ENCODE results near the gene CPLX4.

The CPLX4 gene

DNA sequence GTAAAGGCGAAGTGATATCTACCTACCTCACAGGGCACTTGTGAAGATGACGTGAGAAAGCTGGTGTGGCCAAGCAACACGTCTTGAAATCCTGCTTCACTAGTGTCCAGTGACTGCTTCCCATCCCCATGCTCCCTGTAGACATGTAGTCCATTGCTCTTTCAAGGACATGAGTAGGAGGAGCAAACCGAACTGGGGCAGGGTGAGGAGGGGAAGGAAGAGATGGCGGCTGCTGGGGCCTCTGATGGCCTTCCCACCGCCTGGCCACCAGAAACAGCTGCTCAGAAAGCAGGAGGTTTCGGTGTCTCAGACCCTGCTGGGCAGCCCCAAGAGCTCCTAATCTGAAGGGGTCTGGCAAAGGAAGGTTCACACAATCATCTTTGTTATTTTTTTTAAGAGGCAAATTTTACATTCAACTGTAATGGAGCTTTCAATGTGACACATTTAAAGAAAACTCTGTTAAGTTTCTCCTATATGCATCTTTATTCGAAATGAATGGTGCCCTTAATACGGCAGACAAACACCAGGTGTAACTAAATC is 14.7 kb downstream of the CPLX4 start:
- TF ChIP-seq ZNF596 (tag by site-specific recombination; IDR thresholded peaks at IDR 0.05), result no peak
- no peak for TF ChIP-seq SP2 (tag by site-specific recombination; IDR thresholded peaks at IDR 0.05)
- TF ChIP-seq OVOL3 (tag by site-specific recombination; IDR thresholded peaks at IDR 0.05), result no peak
- TF ChIP-seq YY2 (tag by site-specific recombination; IDR thresholded peaks at IDR 0.05), result no peak
- TF ChIP-seq, protein P1, sequence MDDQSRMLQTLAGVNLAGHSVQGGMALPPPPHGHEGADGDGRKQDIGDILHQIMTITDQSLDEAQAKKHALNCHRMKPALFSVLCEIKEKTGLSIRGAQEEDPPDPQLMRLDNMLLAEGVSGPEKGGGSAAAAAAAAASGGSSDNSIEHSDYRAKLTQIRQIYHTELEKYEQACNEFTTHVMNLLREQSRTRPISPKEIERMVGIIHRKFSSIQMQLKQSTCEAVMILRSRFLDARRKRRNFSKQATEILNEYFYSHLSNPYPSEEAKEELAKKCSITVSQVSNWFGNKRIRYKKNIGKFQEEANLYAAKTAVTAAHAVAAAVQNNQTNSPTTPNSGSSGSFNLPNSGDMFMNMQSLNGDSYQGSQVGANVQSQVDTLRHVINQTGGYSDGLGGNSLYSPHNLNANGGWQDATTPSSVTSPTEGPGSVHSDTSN (CRISPR knock-in tag; IDR thresholded peaks at IDR 0.05), result no peak
- TF ChIP-seq, protein P2, sequence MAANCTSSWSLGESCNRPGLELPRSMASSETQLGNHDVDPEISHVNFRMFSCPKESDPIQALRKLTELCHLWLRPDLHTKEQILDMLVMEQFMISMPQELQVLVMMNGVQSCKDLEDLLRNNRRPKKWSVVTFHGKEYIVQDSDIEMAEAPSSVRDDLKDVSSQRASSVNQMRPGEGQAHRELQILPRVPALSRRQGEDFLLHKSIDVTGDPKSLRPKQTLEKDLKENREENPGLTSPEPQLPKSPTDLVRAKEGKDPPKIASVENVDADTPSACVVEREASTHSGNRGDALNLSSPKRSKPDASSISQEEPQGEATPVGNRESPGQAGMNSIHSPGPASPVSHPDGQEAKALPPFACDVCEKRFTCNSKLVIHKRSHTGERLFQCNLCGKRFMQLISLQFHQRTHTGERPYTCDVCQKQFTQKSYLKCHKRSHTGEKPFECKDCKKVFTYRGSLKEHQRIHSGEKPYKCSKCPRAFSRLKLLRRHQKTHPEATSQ (tag by site-specific recombination; IDR thresholded peaks at IDR 0.05), result no peak
- TF ChIP-seq GLIS2 (tag by site-specific recombination; IDR thresholded peaks at IDR 0.05), result no peak
- TF ChIP-seq ZNF830 (tag by site-specific recombination; IDR thresholded peaks at IDR 0.05; ENCODE audit: low read depth), result no peak
- TF ChIP-seq ZNF626 (tag by site-specific recombination; IDR thresholded peaks at IDR 0.05), result no peak
- no peak for TF ChIP-seq ZNF138 (tag by site-specific recombination; IDR thresholded peaks at IDR 0.05; ENCODE audit: borderline replicate concordance)
- TF ChIP-seq, protein P3, sequence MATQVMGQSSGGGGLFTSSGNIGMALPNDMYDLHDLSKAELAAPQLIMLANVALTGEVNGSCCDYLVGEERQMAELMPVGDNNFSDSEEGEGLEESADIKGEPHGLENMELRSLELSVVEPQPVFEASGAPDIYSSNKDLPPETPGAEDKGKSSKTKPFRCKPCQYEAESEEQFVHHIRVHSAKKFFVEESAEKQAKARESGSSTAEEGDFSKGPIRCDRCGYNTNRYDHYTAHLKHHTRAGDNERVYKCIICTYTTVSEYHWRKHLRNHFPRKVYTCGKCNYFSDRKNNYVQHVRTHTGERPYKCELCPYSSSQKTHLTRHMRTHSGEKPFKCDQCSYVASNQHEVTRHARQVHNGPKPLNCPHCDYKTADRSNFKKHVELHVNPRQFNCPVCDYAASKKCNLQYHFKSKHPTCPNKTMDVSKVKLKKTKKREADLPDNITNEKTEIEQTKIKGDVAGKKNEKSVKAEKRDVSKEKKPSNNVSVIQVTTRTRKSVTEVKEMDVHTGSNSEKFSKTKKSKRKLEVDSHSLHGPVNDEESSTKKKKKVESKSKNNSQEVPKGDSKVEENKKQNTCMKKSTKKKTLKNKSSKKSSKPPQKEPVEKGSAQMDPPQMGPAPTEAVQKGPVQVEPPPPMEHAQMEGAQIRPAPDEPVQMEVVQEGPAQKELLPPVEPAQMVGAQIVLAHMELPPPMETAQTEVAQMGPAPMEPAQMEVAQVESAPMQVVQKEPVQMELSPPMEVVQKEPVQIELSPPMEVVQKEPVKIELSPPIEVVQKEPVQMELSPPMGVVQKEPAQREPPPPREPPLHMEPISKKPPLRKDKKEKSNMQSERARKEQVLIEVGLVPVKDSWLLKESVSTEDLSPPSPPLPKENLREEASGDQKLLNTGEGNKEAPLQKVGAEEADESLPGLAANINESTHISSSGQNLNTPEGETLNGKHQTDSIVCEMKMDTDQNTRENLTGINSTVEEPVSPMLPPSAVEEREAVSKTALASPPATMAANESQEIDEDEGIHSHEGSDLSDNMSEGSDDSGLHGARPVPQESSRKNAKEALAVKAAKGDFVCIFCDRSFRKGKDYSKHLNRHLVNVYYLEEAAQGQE (tag by site-specific recombination; IDR thresholded peaks at IDR 0.05), result no peak
- TF ChIP-seq ZFP69B (tag by site-specific recombination; IDR thresholded peaks at IDR 0.05), result no peak
- TF ChIP-seq ZNF677 (tag by site-specific recombination; IDR thresholded peaks at IDR 0.05), result no peak
- TF ChIP-seq ZNF184 (tag by site-specific recombination; IDR thresholded peaks at IDR 0.05), result no peak
- no peak for TF ChIP-seq ZNF600 (tag by site-specific recombination; IDR thresholded peaks at IDR 0.05)
- no peak for TF ChIP-seq ZNF629 (tag by site-specific recombination; IDR thresholded peaks at IDR 0.05)
- TF ChIP-seq, protein P4, sequence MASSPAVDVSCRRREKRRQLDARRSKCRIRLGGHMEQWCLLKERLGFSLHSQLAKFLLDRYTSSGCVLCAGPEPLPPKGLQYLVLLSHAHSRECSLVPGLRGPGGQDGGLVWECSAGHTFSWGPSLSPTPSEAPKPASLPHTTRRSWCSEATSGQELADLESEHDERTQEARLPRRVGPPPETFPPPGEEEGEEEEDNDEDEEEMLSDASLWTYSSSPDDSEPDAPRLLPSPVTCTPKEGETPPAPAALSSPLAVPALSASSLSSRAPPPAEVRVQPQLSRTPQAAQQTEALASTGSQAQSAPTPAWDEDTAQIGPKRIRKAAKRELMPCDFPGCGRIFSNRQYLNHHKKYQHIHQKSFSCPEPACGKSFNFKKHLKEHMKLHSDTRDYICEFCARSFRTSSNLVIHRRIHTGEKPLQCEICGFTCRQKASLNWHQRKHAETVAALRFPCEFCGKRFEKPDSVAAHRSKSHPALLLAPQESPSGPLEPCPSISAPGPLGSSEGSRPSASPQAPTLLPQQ (tag by site-specific recombination; IDR thresholded peaks at IDR 0.05), result no peak
- TF ChIP-seq ZNF549 (tag by site-specific recombination; IDR thresholded peaks at IDR 0.05), result no peak
- Histone ChIP-seq H3K27ac (ENCODE audit: extremely low read depth, low read depth, low read length) (no peak overlapping the region), H3K4me3 (ENCODE audit: low read depth, low read length) (no peak overlapping the region), H3K9me3 (ENCODE audit: control insufficient read depth, insufficient read depth, low read depth, low read length) (no peaks in the 10 kb centered on the region), H3K36me3 (ENCODE audit: control insufficient read depth in 2 of 2, insufficient read depth in 1 of 2, low read length in 2 of 2) (no peaks in the 10 kb centered on the region), H3K4me1 (ENCODE audit: control insufficient read depth, insufficient read depth, low read length) (peaks cover under 1% of the 10 kb centered on the region; the same call in 1 of the 2 replicates)
- ChIA-PET POLR2A (no interaction called here), CTCF (interaction anchor here (0.6 to 3.4 kb wide), 8 partner anchors 10 to 535 kb away, joined by 3 to 33 read pairs (median 4); partner anchors contain the start of gene CPLX4)

DNA sequence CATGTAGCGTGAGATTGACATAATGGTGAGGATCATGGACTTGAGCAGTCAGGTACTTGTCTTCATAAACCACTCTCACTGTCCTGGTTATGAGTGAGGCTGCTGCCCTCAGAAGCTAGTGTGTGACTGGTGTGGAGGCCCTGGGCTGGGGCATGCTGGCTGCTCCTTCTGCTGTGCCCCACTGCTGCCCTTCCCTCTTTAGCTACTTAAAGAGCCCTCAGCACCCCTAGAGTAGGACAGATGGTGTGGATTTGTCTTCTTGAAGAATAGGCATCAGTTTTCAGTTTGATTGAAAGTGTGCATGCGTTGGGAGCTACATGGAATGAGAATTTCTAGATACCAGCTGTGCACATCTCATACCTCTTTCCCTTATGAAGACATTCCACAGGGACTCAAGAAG is 15.4 kb downstream of the CPLX4 start:
- Histone ChIP-seq H3K4me1 (ENCODE audit: control insufficient read depth, insufficient read depth, low read length) (no peaks in the 10 kb centered on the region), H3K36me3 (ENCODE audit: control insufficient read depth in 2 of 2, insufficient read depth in 1 of 2, low read length in 2 of 2) (no peaks in the 10 kb centered on the region), H3K9me3 (ENCODE audit: control insufficient read depth, insufficient read depth, low read depth, low read length) (no peaks in the 10 kb centered on the region), H3K27ac (ENCODE audit: extremely low read depth, low read depth, low read length) (no peak overlapping the region), H3K4me3 (ENCODE audit: low read depth, low read length) (no peak overlapping the region)
- ChIA-PET CTCF (interaction anchor here (0.6 to 3.4 kb wide), 6 partner anchors 10 to 881 kb away, joined by 3 to 33 read pairs (median 3); partner anchors contain the start of gene CPLX4), POLR2A (no interaction called here)
- TF ChIP-seq ZNF621 (tag by site-specific recombination; IDR thresholded peaks at IDR 0.05) (no peak), ZNF529 (tag by site-specific recombination; IDR thresholded peaks at IDR 0.05; ENCODE audit: insufficient replicate concordance) (no peak), ZNF2 (tag by site-specific recombination; IDR thresholded peaks at IDR 0.05) (no peak)
- TF ChIP-seq, protein P5, sequence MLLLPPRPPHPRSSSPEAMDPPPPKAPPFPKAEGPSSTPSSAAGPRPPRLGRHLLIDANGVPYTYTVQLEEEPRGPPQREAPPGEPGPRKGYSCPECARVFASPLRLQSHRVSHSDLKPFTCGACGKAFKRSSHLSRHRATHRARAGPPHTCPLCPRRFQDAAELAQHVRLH (tag by site-specific recombination; IDR thresholded peaks at IDR 0.05), result no peak
- TF ChIP-seq, protein P6, sequence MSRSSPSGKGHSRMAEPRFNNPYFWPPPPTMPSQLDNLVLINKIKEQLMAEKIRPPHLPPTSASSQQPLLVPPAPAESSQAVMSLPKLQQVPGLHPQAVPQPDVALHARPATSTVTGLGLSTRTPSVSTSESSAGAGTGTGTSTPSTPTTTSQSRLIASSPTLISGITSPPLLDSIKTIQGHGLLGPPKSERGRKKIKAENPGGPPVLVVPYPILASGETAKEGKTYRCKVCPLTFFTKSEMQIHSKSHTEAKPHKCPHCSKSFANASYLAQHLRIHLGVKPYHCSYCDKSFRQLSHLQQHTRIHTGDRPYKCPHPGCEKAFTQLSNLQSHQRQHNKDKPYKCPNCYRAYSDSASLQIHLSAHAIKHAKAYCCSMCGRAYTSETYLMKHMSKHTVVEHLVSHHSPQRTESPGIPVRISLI (tag by site-specific recombination; IDR thresholded peaks at IDR 0.05), result no peak
- TF ChIP-seq, protein P4 (tag by site-specific recombination; IDR thresholded peaks at IDR 0.05), result no peak
